Activated CD8-positive, alpha-beta T cell treated with anti-CD3 and anti-CD28 coated beads for 36 hours (primary cell): ENCODE measurements around the gene IGLON5. TPM values are rescaled to one million over a fixed set of nuclear protein-coding genes. Genes with fewer than 3 reads are reported as not detected.

Experiments used
- ATAC-seq: fragments of 200-7000 bp; cut with Tn5 transposase; one replicate; pipeline ENCODE4 v1.10.0; 2021; ENCODE audit warnings: mild to moderate bottlenecking, moderate library complexity
- CTCF ChIA-PET: fragments of 350-600 bp; sonication (Branson Sonifier 250); formaldehyde crosslinking; loops from one replicate; lab custom pipeline; 2021; ENCODE audit warnings: antibody characterized with exemption; lab: Charles Lee
- POLR2A ChIA-PET: fragments of 350-600 bp; sonication (Branson Sonifier 250); formaldehyde crosslinking; loops from one replicate; lab custom pipeline; 2021; ENCODE audit warnings: antibody characterized with exemption; lab: Charles Lee
- DNase-seq: peaks from one replicate; pipeline ENCODE4 v3.0.0-alpha.2; 2020
- H3K27ac Mint-ChIP-seq: one replicate; pipeline ENCODE4 v1.8.0; 2021; ENCODE audit warnings: mild to moderate bottlenecking, mixed read lengths
- H3K27me3 Mint-ChIP-seq: one replicate; pipeline ENCODE4 v1.8.0; 2021; ENCODE audit warnings: mixed read lengths
- H3K36me3 Mint-ChIP-seq: one replicate; pipeline ENCODE4 v1.8.0; 2021; ENCODE audit warnings: low read depth, mixed read lengths
- H3K4me1 Mint-ChIP-seq: one replicate; pipeline ENCODE4 v1.8.0; 2021; ENCODE audit warnings: low read depth, mixed read lengths
- H3K4me3 Mint-ChIP-seq: one replicate; pipeline ENCODE4 v1.8.0; 2021; ENCODE audit warnings: mild to moderate bottlenecking, moderate library complexity, mixed read lengths
- H3K9me3 Mint-ChIP-seq: one replicate; pipeline ENCODE4 v1.8.0; 2021; ENCODE audit warnings: mixed read lengths
- CTCF ChIP-seq: fragments of 200-600 bp; IDR thresholded peaks from one replicate; pipeline ENCODE4 v1.8.0; 2022; ENCODE audit warnings: antibody characterized with exemption, mild to moderate bottlenecking
- intact Hi-C: fragments of 100-400 bp; cut with micrococcal nuclease; formaldehyde crosslinking; loops from one replicate; pipeline ENCODE4 v1.10.0; 2022
- total RNA-seq, 2 experiments: library from RNA; stranded (reverse); gene quantifications; one replicate each; pipeline ENCODE4 v1.2.3, GENCODE V29; 2021

The IGLON5 gene
- total RNA-seq: under 1 TPM; 0.16 to 0.23 TPM

- H3K4me1 Mint-ChIP-seq: no peaks in the 10 kb centered on the region
- no peak for TF ChIP-seq CTCF
- no peaks in the 10 kb centered on the region for H3K36me3 Mint-ChIP-seq
- no peak within 1 kb of the TSS for H3K27ac Mint-ChIP-seq
- peaks cover 13% of the 10 kb centered on the region for H3K9me3 Mint-ChIP-seq
- intact Hi-C loops: no loop called here
- H3K4me3 Mint-ChIP-seq: no peak within 1 kb of the TSS
- DNase-seq (no peak), ATAC-seq (no peak)
- ChIA-PET POLR2A (no interaction called here), CTCF (no interaction called here)
- H3K27me3 Mint-ChIP-seq: peaks cover 46% of the 10 kb centered on the region
Observed at GRCh38 chr19:51311351-51312257, at the start of gene IGLON5. Gene IGLON5 (plus strand): TSS chr19:51311644. CDS start chr19:51311848, 204 bp downstream.

- H3K27ac Mint-ChIP-seq: no peak overlapping the region
- ATAC-seq: no peak
- no peak for DNase-seq
- H3K9me3 Mint-ChIP-seq: no peaks in the 10 kb centered on the region
- intact Hi-C loops: no loop called here
- H3K4me3 Mint-ChIP-seq: no peak overlapping the region
- POLR2A ChIA-PET: no interaction called here
- H3K27me3 Mint-ChIP-seq: peaks cover 10% of the 10 kb centered on the region
- no peak for TF ChIP-seq CTCF
- H3K4me1 Mint-ChIP-seq: no peaks in the 10 kb centered on the region
- CTCF ChIA-PET: interaction anchor here (0.9 kb wide), 1 partner anchor 107 kb away, joined by 3 read pairs; no protein-coding TSS in a partner anchor
- no peaks in the 10 kb centered on the region for H3K36me3 Mint-ChIP-seq
Observed at GRCh38 chr19:51263808-51264207, 47.6 kb upstream of the IGLON5 start.

- intact Hi-C loops: no loop called here
- no peak overlapping the region for H3K4me3 Mint-ChIP-seq
- ATAC-seq (no peak), DNase-seq (no peak)
- H3K27ac Mint-ChIP-seq: no peak overlapping the region
- no peak for TF ChIP-seq CTCF
- H3K9me3 Mint-ChIP-seq: no peaks in the 10 kb centered on the region
- ChIA-PET POLR2A (no interaction called here), CTCF (interaction anchor here (0.7 to 1.2 kb wide), 4 partner anchors 12 to 202 kb away, joined by 3 to 6 read pairs (median 3); no protein-coding TSS in a partner anchor)
- H3K36me3 Mint-ChIP-seq: no peaks in the 10 kb centered on the region
- peaks cover 9% of the 10 kb centered on the region for H3K27me3 Mint-ChIP-seq
- peaks cover 3% of the 10 kb centered on the region for H3K4me1 Mint-ChIP-seq
Observed at GRCh38 chr19:51271067-51271466, 40.4 kb upstream of the IGLON5 start.

GRCh38 chr19:51272183-51272810 is 39.1 kb upstream of the IGLON5 start:
- H3K4me3 Mint-ChIP-seq: no peak overlapping the region
- no peaks in the 10 kb centered on the region for H3K36me3 Mint-ChIP-seq
- TF ChIP-seq CTCF: no peak
- ATAC-seq (peak; percentile 47), DNase-seq (peak; percentile 12)
- intact Hi-C loops: no loop called here
- H3K27ac Mint-ChIP-seq: no peak overlapping the region
- peaks cover 3% of the 10 kb centered on the region for H3K4me1 Mint-ChIP-seq
- no peaks in the 10 kb centered on the region for H3K9me3 Mint-ChIP-seq
- POLR2A ChIA-PET: no interaction called here
- peaks cover 12% of the 10 kb centered on the region for H3K27me3 Mint-ChIP-seq
- CTCF ChIA-PET: interaction anchor here (1.1 to 1.2 kb wide), 2 partner anchors 13 to 168 kb away, joined by 3 read pairs; no protein-coding TSS in a partner anchor
